ENCODE results near the gene CELF6. TPM values are rescaled to one million over a fixed set of nuclear protein-coding genes. Genes with fewer than 3 reads are reported as not detected.

The CELF6 gene
- total RNA-seq, 1 experiment from 2014 or later = not detected

DNA sequence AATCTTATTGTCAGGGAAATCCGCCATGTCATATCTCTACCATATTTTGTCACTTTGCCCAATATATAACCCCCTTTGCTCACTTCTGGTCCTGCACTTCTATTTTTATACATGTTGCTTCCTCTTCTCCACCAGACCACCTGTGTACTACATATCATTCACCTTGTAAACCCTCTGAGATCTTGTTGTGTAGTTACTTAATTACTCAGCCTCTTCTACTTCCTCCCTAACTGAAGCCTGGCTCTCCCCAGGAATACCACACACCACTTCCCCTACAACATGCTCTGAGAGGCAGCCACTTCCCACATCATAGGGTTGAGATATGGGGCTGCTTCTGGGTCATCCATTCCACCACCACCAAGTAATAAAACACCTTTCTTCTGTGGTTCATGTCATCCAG, 45.9 kb upstream of the CELF6 start:
- Histone ChIP-seq H3K27ac (ENCODE audit: low read depth, low read length, poor library complexity, severe bottlenecking) (no peak overlapping the region), H3K4me3 (ENCODE audit: low read depth, low read length, poor library complexity, severe bottlenecking) (no peak overlapping the region), H3K27me3 (replicated peaks; ENCODE audit: insufficient read depth, low read depth, low read length, poor library complexity) (no peaks in the 10 kb centered on the region), H3K9me3 (ENCODE audit: low read depth, low read length, poor library complexity, severe bottlenecking) (no peaks in the 10 kb centered on the region), H3K4me1 (ENCODE audit: insufficient read depth, low read length, poor library complexity, severe bottlenecking) (no peaks in the 10 kb centered on the region), H3K36me3 (ENCODE audit: insufficient read depth, low read length, poor library complexity, severe bottlenecking) (no peaks in the 10 kb centered on the region)
- ChIA-PET CTCF (no interaction called here), POLR2A (ENCODE audit: low non-redundant PET) (no interaction called here)
- intact Hi-C loops (cut with micrococcal nuclease; ENCODE audit: unreplicated experiment) = no loop called here
- DNase-seq (ENCODE audit: low spot score) = no peak
- TF ChIP-seq CTCF (conservative IDR thresholded peaks at IDR 0.05; ENCODE audit: low read depth, low read length) (no peak), EZH2 (IDR thresholded peaks at IDR 0.05; ENCODE audit: borderline replicate concordance, low read depth, low read length, poor library complexity, severe bottlenecking) (no peak)
- no TSS peak for BruUV-seq (replicated peaks)

DNA sequence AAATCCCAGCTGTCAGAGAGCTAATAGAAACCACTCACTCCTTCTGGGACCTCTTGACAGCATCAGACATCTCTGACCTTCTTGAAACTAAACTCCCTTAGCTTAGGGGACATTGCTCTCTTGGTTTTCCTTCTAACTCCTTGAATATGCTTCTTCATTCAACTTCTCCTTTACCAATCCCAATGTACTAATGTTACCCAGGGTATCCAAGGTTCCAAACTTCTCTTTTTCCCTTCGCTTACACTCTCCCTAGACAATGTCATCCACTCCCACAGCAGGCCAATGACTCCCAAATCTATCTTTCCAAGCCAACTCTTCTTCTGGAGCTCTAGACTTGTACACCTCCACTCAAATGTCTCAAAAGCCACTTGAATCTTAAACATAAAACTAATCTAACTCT, 41.2 kb upstream of the CELF6 start:
- Histone ChIP-seq H3K27ac (ENCODE audit: low read depth, low read length, poor library complexity, severe bottlenecking) (no peak overlapping the region), H3K4me3 (ENCODE audit: low read depth, low read length, poor library complexity, severe bottlenecking) (no peak overlapping the region), H3K9me3 (ENCODE audit: low read depth, low read length, poor library complexity, severe bottlenecking) (no peaks in the 10 kb centered on the region), H3K27me3 (replicated peaks; ENCODE audit: insufficient read depth, low read depth, low read length, poor library complexity) (no peaks in the 10 kb centered on the region), H3K4me1 (ENCODE audit: insufficient read depth, low read length, poor library complexity, severe bottlenecking) (peaks cover 7% of the 10 kb centered on the region), H3K36me3 (ENCODE audit: insufficient read depth, low read length, poor library complexity, severe bottlenecking) (no peaks in the 10 kb centered on the region)
- BruUV-seq (replicated peaks) = no TSS peak
- CTCF ChIA-PET = interaction anchor here (0.5 kb wide), 1 partner anchor 1567 kb away, joined by 8 read pairs; no protein-coding TSS in a partner anchor
- POLR2A ChIA-PET (ENCODE audit: low non-redundant PET) = no interaction called here
- intact Hi-C loops (cut with micrococcal nuclease; ENCODE audit: unreplicated experiment) = no loop called here
- no peak for DNase-seq (ENCODE audit: low spot score)
- TF ChIP-seq EZH2 (IDR thresholded peaks at IDR 0.05; ENCODE audit: borderline replicate concordance, low read depth, low read length, poor library complexity, severe bottlenecking) (no peak), CTCF (conservative IDR thresholded peaks at IDR 0.05; ENCODE audit: low read depth, low read length) (no peak)

DNA sequence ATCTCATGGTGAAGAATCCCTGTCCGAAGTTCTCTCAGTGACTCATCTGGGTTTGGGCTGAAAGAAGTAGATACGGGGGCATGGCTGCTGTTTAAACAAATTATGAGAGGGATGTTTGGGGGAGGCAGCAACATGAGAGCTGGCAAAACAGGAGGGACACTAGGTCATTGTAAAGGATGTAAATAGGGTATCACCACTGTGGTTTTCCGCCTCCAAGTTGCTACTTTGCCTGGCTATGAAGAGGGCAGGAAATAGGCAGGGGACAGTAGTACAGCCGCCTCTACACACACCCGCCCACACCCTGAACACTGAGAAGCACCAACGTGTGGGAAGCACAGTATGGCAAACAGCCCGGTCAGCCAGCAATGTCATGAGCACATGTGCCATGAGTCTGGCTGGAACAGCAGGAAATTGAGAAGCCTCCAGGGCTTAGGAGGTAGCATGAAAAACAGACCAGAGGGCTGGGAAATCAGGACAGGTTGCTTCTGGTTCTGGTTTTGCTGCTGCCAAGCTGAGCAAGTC, 38.8 kb upstream of the CELF6 start:
- POLR2A ChIA-PET (ENCODE audit: low non-redundant PET) = no interaction called here
- H3K9me3 ChIP-seq (ENCODE audit: low read depth, low read length, poor library complexity, severe bottlenecking) = no peaks in the 10 kb centered on the region
- intact Hi-C loops (cut with micrococcal nuclease; ENCODE audit: unreplicated experiment) = no loop called here
- peaks cover 2% of the 10 kb centered on the region for H3K36me3 ChIP-seq (ENCODE audit: insufficient read depth, low read length, poor library complexity, severe bottlenecking)
- BruUV-seq (replicated peaks) = no TSS peak
- no peak overlapping the region for H3K4me3 ChIP-seq (ENCODE audit: low read depth, low read length, poor library complexity, severe bottlenecking)
- DNase-seq (ENCODE audit: low spot score) = no peak
- CTCF ChIA-PET = no interaction called here
- peaks cover 7% of the 10 kb centered on the region for H3K4me1 ChIP-seq (ENCODE audit: insufficient read depth, low read length, poor library complexity, severe bottlenecking)
- TF ChIP-seq EZH2 (IDR thresholded peaks at IDR 0.05; ENCODE audit: borderline replicate concordance, low read depth, low read length, poor library complexity, severe bottlenecking) (no peak), CTCF (conservative IDR thresholded peaks at IDR 0.05; ENCODE audit: low read depth, low read length) (no peak)
- no peaks in the 10 kb centered on the region for H3K27me3 ChIP-seq (replicated peaks; ENCODE audit: insufficient read depth, low read depth, low read length, poor library complexity)
- no peak overlapping the region for H3K27ac ChIP-seq (ENCODE audit: low read depth, low read length, poor library complexity, severe bottlenecking)
